ENCODE results near the gene ZNF638. TPM values are rescaled to one million over a fixed set of nuclear protein-coding genes. Genes with fewer than 3 reads are reported as not detected.

The ZNF638 gene
- total RNA-seq, 1 experiment from 2014 or later = 108 TPM

- Histone ChIP-seq H3K9ac (ENCODE audit: low read length) (no peak overlapping the region), H3K27me3 (ENCODE audit: insufficient read depth, low read length) (no peaks in the 10 kb centered on the region), H3K27ac (ENCODE audit: low read depth, low read length) (no peak overlapping the region), H3K4me1 (ENCODE audit: control insufficient read depth in 1 of 2, insufficient read depth in 2 of 2, low read length in 2 of 2) (no peaks in the 10 kb centered on the region), H4K20me1 (ENCODE audit: insufficient read depth) (no peaks in the 10 kb centered on the region), H3K79me2 (ENCODE audit: insufficient read depth, low read length) (peaks cover 27% of the 10 kb centered on the region; the same call in 1 of the 2 replicates), H3K4me2 (ENCODE audit: low read length) (no peak overlapping the region), H2AFZ (ENCODE audit: low read depth, low read length, poor library complexity, severe bottlenecking) (no peak overlapping the region), H3K9me3 (ENCODE audit: control insufficient read depth in 1 of 2, insufficient read depth in 1 of 2, low read depth in 1 of 2, low read length in 2 of 2) (peaks cover 0 to 4% of the 10 kb centered on the region in 2 experiments; a peak in 1 of 4 replicates), H3K36me3 (ENCODE audit: control insufficient read depth in 1 of 2, insufficient read depth in 2 of 2, low read length in 2 of 2) (no peaks in the 10 kb centered on the region), H3K4me3 (replicated peaks in 1 of 2; ENCODE audit: low read depth in 1 of 2, low read length in 2 of 2) (no peak overlapping the region), H3K9me2 (ENCODE audit: insufficient read depth) (no peaks in the 10 kb centered on the region)
- RAD21 ChIA-PET (ENCODE audit: low non-redundant PET in 1 of 2, low total read pairs in 2 of 2, uncharacterized antibody in 2 of 2, unreplicated experiment in 2 of 2) = no interaction called here
- POLR2A ChIA-PET = interaction anchor here (1.2 kb wide), 1 partner anchor 18 kb away, joined by 4 read pairs; the partner anchor contains the start of gene ZNF638
- BruUV-seq (replicated peaks) = no TSS peak
- no peak for ATAC-seq
- CTCF ChIA-PET = no interaction called here
- DNase-seq (ENCODE audit: low read depth, low spot score) = no peak
- intact Hi-C loops (cut with micrococcal nuclease) = no loop called here
- TF ChIP-seq SIN3A (IDR thresholded peaks at IDR 0.05; ENCODE audit: low read depth) (no peak), CBX3 (IDR thresholded peaks at IDR 0.05; ENCODE audit: low read depth) (no peak), CTCF (IDR thresholded peaks at IDR 0.05 in 2 of 3, conservative IDR thresholded peaks at IDR 0.05 in 1 of 3; ENCODE audit: borderline replicate concordance in 1 of 3, insufficient read depth in 1 of 3, low read depth in 2 of 3, low read length in 2 of 3) (no peak)
Observed at GRCh38 chr2:71313016-71313766, 18.4 kb upstream of the ZNF638 start.

- POLR2A ChIA-PET = no interaction called here
- H2AFZ ChIP-seq (ENCODE audit: low read depth, low read length, poor library complexity, severe bottlenecking) = no peak overlapping the region
- H3K36me3 ChIP-seq (ENCODE audit: control insufficient read depth in 1 of 2, insufficient read depth in 2 of 2, low read length in 2 of 2) = no peaks in the 10 kb centered on the region
- intact Hi-C loops (cut with micrococcal nuclease) = no loop called here
- CTCF ChIA-PET = interaction anchor here (1.6 kb wide), 1 partner anchor 15 kb away, joined by 6 read pairs; the partner anchor contains the start of gene ZNF638
- BruUV-seq (replicated peaks) = no TSS peak
- no peak overlapping the region for H3K4me2 ChIP-seq (ENCODE audit: low read length)
- no peaks in the 10 kb centered on the region for H3K9me2 ChIP-seq (ENCODE audit: insufficient read depth)
- RAD21 ChIA-PET (ENCODE audit: low non-redundant PET in 1 of 2, low total read pairs in 2 of 2, uncharacterized antibody in 2 of 2, unreplicated experiment in 2 of 2) = no interaction called here
- peaks cover 23% of the 10 kb centered on the region for H3K79me2 ChIP-seq (ENCODE audit: insufficient read depth, low read length)
- H3K4me3 ChIP-seq (replicated peaks in 1 of 2; ENCODE audit: low read depth in 1 of 2, low read length in 2 of 2) = no peak overlapping the region
- H3K9ac ChIP-seq (ENCODE audit: low read length) = no peak overlapping the region
- no peaks in the 10 kb centered on the region for H3K27me3 ChIP-seq (ENCODE audit: insufficient read depth, low read length)
- ATAC-seq (no peak), DNase-seq (ENCODE audit: low read depth, low spot score) (no peak)
- H3K4me1 ChIP-seq (ENCODE audit: control insufficient read depth in 1 of 2, insufficient read depth in 2 of 2, low read length in 2 of 2) = no peaks in the 10 kb centered on the region
- no peaks in the 10 kb centered on the region for H4K20me1 ChIP-seq (ENCODE audit: insufficient read depth)
- peaks cover 0 to 4% of the 10 kb centered on the region in 2 experiments; a peak in 1 of 4 replicates for H3K9me3 ChIP-seq (ENCODE audit: control insufficient read depth in 1 of 2, insufficient read depth in 1 of 2, low read depth in 1 of 2, low read length in 2 of 2)
- no peak overlapping the region for H3K27ac ChIP-seq (ENCODE audit: low read depth, low read length)
- TF ChIP-seq MAX (IDR thresholded peaks at IDR 0.05) = no peak
- no peak for TF ChIP-seq EZH2 (IDR thresholded peaks at IDR 0.05)
- TF ChIP-seq POLR2AphosphoS5 (IDR thresholded peaks at IDR 0.05; ENCODE audit: low read depth, low read length) = no peak
- no peak for TF ChIP-seq JUND (IDR thresholded peaks at IDR 0.05)
- TF ChIP-seq ZNF274 (IDR thresholded peaks at IDR 0.05; ENCODE audit: low read depth, low read length) = no peak
- no peak for TF ChIP-seq ZFX (IDR thresholded peaks at IDR 0.05)
- TF ChIP-seq REST (IDR thresholded peaks at IDR 0.05; ENCODE audit: low read depth) = no peak
- TF ChIP-seq ATF3 (IDR thresholded peaks at IDR 0.05) = no peak
- no peak for TF ChIP-seq SRF (IDR thresholded peaks at IDR 0.05; ENCODE audit: low read depth)
Observed at GRCh38 chr2:71317060-71317459, 14.5 kb upstream of the ZNF638 start.
